Fibroblast of the conjunctiva (primary cell): ENCODE results near the gene DOHH.
"Not testable (repeated sequence)": the region's sequence is repeated elsewhere in the genome, so short reads cannot be mapped to it uniquely, and the experiment has no call there.

Experiments
- DNase-seq: peaks from one replicate; pipeline ENCODE4 v3.0.0-alpha.2; 2010; ENCODE audit warnings: low read depth

Gene DOHH

DNA sequence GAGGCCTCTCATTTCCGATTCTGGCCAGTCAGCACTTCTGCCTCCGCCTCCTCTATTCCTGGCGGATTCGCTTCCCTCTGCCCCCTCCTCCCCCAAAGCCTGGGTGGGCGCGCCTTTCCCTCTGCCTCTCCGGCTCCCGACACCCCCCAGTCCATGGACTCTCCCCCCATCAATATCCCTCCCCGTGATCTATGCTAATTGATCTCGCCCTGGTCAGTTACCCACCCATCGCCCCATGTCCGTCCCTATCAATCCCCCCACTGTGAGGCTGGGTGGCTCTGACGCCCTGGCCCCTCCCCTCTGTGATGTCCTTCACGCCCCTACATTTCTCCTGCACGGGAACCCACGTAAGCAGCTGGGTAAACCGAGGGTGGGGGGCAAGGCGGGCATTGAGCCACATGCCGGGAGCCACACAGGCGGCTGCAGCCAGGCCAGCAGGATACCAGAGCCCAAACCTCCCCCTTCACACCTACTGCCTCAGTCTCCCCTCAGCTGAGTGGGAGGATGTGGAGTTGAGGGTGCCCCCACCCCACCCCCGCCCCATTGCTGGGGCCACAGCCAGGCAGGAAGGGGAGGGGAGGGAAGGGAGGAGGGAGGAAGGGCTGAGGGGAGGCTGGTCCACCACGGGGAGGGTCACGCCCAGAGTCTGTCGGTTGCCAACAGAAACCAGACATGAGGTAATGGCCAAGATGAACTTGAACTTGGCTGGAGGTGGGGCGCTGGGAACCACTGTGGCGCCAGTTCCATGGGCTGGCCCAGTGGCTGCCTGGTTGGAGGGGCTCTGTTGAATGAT lies 41.2 kb downstream of the DOHH start:
- DNase-seq = peak; percentile 86

DNA sequence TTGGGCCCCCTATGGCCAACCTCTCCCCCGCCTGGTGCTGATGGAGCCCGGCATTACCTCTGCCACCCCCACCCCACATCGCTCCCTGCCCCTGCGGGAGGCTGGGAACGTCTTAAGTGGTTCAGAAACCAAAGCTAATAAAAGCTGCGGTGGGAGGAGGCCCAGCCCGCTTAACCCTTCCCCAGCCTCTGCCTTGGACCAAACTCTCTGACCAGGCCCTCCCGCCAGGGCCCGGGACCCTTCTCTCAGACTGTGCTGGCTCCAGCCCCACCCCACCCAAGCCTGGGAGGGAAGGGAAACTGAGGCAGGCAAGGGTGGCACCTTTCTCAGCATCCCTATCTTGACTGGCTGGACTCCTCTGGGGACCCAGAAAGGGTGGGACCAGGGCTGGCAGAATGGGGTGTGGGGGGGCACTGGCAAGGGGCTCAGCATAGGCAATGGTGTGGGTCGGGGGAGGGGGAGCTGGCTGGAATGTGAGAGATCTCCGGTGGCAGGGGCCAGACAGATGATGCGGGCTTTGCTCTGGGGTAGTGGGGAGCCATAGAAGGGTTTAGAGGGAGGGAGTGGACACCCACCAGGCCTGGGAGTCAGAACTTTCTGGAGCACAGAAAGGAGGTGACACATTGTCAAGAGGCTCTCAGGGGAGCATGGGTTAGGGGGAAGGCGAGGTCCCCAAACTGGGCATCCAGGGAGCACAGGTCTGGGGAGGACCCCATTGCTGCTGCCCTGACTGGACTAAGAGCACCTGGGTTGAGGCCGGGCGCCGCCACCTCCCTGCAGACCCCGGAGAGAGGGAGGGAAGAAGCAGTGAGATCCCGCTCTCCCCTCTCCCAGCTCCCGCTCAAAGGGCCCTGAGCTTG lies 42.0 kb downstream of the DOHH start:
- DNase-seq = no peak

GRCh38 chr19:3457528-3458228 lies 42.8 kb downstream of the DOHH start:
- DNase-seq = no peak

DNA sequence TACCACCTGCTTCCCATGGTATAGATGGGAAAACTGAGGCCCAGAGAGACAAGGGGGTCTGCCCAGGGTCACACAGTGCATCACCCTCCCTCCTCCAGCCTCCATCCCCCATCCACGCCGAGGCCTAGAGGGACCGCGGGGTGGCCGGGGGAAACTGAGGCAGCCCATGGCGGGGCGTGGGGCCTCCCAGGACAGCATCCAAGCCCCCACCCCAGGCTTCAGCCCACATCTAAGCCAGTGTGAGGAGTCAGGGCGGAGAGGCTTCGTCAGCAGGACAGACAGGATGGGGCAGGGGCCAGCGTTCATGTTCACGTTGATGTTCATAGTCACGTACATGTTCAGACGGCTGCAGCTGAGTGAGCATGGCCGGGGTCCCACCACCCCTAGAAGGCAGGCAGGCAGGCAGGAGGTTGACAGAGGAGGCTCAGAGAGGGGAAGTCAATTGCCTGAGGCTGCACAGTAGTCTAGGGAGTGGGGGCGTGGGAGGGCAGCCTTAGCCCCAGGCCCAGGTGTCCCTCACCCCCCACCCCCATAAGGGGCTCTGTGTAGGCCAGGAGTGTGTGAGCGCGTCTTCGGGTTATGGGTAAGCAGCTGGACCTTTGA lies 43.4 kb downstream of the DOHH start:
- no peak for DNase-seq

- no peak for DNase-seq
Observed at GRCh38 chr19:3455960-3456601, 44.4 kb downstream of the DOHH start.

GRCh38 chr19:3455393-3455955 lies 45.0 kb downstream of the DOHH start:
- DNase-seq = no peak

GRCh38 chr19:3454656-3455392 lies 45.6 kb downstream of the DOHH start:
- DNase-seq = no peak

GRCh38 chr19:3453840-3454239 lies 46.6 kb downstream of the DOHH start:
- no peak for DNase-seq

GRCh38 chr19:3452942-3453214 lies 47.6 kb downstream of the DOHH start:
- DNase-seq = not testable (repeated sequence)

GRCh38 chr19:3452171-3452941 lies 48.1 kb downstream of the DOHH start:
- DNase-seq = no peak

GRCh38 chr19:3451451-3451866 lies 49.0 kb downstream of the DOHH start:
- DNase-seq = no peak

GRCh38 chr19:3450796-3451411 lies 49.6 kb downstream of the DOHH start:
- peak; percentile 97 for DNase-seq

- DNase-seq = no peak
Observed at GRCh38 chr19:3448616-3449334, 51.7 kb downstream of the DOHH start.

DNA sequence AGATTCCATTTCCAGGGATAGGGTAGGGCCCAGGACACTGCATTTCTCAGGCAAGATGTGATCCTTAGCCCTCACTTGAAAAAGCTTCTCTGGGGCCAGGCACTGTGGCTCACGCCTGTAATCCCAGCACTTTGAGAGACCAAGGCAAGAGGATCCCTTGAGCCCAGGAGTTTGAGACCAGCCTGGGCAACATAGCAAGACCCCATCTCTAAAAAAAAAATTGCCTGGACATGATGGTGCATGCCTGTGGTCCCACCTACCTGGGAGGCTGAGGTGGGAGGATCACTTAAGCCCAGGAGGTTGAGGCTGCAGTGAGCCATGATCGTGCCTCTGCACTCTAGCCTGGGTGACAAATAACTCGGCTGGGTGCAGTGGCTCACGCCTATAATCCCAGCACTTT lies 53.8 kb downstream of the DOHH start:
- not testable (repeated sequence) for DNase-seq

GRCh38 chr19:3444695-3445234 lies 55.7 kb downstream of the DOHH start:
- no peak for DNase-seq

- no peak for DNase-seq
Observed at GRCh38 chr19:3443840-3444694, 56.4 kb downstream of the DOHH start.

DNA sequence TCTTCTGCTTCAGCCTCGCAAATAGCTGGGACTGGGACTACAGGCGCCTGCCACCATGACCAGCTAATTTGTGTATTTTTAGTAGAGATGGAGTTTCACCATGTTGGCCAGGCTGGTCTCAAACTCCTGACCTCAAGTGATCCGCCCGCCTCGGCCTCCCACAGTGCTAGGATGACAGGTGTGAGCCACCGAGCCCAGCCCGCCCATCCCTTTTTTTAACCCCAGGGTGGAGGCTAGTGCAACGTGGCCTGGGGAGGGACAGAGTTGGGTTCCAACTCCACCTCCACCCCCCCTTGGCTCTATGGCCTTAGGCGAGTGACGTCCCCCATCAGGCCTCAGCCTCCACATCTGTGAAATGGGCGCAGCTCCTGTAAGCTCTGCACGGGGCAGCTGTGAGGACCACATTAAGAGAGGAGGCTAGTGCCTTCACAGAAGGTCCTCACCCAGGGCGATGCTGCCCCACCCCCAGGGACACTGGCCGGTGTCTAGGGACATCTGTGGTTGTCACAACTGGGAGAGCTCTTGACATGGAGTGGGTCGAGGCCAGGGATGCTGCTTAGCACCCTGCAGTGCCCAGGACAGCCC lies 57.9 kb downstream of the DOHH start:
- DNase-seq = no peak
